ENCODE measurements around the gene CCSER1. TPM values are rescaled to one million over a fixed set of nuclear protein-coding genes. Genes with fewer than 3 reads are reported as not detected.
"Not testable (repeated sequence)": the region's sequence is repeated elsewhere in the genome, so short reads cannot be mapped to it uniquely, and the experiment has no call there.

CCSER1 gene
- total RNA-seq, 1 experiment from 2014 or later = 0.05 TPM

DNA sequence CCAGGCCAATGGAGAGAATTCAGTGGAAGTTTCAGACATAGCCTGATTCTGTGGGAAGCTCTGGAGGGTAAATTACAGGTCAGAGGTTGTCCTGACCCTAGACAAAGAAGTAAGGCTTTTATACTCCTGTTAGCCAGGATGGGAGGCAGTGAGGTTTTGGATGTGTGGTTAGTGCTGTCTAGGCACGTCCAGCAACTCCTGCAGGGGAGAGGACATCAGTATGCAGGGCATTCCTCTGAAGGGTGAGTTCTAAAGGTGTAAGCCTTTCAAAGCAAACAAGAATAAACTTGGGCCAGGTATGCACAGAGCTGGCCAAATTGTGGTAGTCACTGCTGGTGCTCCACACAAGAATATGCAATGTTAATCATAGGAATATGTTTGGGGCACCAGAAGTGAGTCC lies 562.5 kb downstream of the CCSER1 start:
- ChIA-PET POLR2A (no interaction called here), CTCF (no interaction called here)
- no peak overlapping the region for H3K4me3 ChIP-seq (ENCODE audit: low read depth in 2 of 2, low read length in 2 of 2)
- in situ Hi-C loops (cut with HindIII; ENCODE audit: low pct_unique_long_range_greater_than_20kb, low sequenced_read_pairs) = no loop called here
- DNase-seq (ENCODE audit: low read depth, low spot score) = no peak
- TF ChIP-seq TCF7L2 (IDR thresholded peaks at IDR 0.05; ENCODE audit: low read depth, low read length) (no peak), REST (IDR thresholded peaks at IDR 0.05; ENCODE audit: insufficient read depth in 1 of 2, low read depth in 2 of 2, low read length in 1 of 2) (no peak), SIN3A (IDR thresholded peaks at IDR 0.05; ENCODE audit: borderline replicate concordance, insufficient read depth, low read depth, low read length) (no peak), CTCF (IDR thresholded peaks at IDR 0.05) (no peak)
- no peaks in the 10 kb centered on the region for H3K27me3 ChIP-seq (ENCODE audit: control insufficient read depth, insufficient read depth, low read length)
- no peaks in the 10 kb centered on the region for H3K36me3 ChIP-seq (ENCODE audit: control insufficient read depth, insufficient read depth, low read length)
- ATAC-seq = no peak
- no peak overlapping the region for H3K27ac ChIP-seq (ENCODE audit: low read length)
- BruUV-seq (replicated peaks) = no TSS peak
- H3K4me1 ChIP-seq (ENCODE audit: control insufficient read depth, insufficient read depth, low read length) = no peaks in the 10 kb centered on the region
- intact Hi-C loops (cut with micrococcal nuclease; ENCODE audit: unreplicated experiment) = no loop called here
- H3K9me3 ChIP-seq (ENCODE audit: control insufficient read depth, insufficient read depth, low read depth, low read length) = no peaks in the 10 kb centered on the region

DNA sequence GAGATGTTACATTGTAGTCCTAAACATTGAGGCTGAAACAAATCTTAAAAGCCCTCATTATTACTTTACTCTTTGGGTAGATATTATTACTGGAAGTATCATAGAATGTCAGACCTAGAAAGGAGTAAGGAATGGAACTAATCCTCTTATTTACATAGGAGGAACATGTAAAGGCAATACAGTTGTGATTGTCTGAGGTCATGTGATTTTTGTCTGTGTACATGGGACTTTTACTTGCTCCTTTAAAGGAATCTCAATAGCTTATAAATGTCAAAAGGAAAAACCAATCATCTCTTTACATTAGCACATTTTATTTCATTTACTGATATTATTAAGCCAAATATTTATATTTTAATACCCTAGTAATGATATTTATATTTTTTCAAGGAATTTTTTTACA lies 568.2 kb downstream of the CCSER1 start:
- BruUV-seq (replicated peaks) = no TSS peak
- Histone ChIP-seq H3K4me3 (ENCODE audit: low read depth in 2 of 2, low read length in 2 of 2) (no peak overlapping the region), H3K27ac (ENCODE audit: low read length) (no peak overlapping the region), H3K27me3 (ENCODE audit: control insufficient read depth, insufficient read depth, low read length) (no peaks in the 10 kb centered on the region), H3K4me1 (ENCODE audit: control insufficient read depth, insufficient read depth, low read length) (no peaks in the 10 kb centered on the region), H3K9me3 (ENCODE audit: control insufficient read depth, insufficient read depth, low read depth, low read length) (no peaks in the 10 kb centered on the region), H3K36me3 (ENCODE audit: control insufficient read depth, insufficient read depth, low read length) (no peaks in the 10 kb centered on the region)
- POLR2A ChIA-PET = interaction anchor here (0.7 kb wide), 1 partner anchor 1412 kb away, joined by 11 read pairs; no protein-coding TSS in a partner anchor
- CTCF ChIA-PET = no interaction called here
- TF ChIP-seq POLR2AphosphoS5 (IDR thresholded peaks at IDR 0.05; ENCODE audit: low read depth, low read length) (no peak), REST (IDR thresholded peaks at IDR 0.05; ENCODE audit: insufficient read depth in 1 of 2, low read depth in 2 of 2, low read length in 1 of 2) (no peak), CTCF (IDR thresholded peaks at IDR 0.05) (no peak), SIN3A (IDR thresholded peaks at IDR 0.05; ENCODE audit: borderline replicate concordance, insufficient read depth, low read depth, low read length) (no peak), TCF7L2 (IDR thresholded peaks at IDR 0.05; ENCODE audit: low read depth, low read length) (no peak)
- DNase-seq (ENCODE audit: low read depth, low spot score) = no peak
- in situ Hi-C loops (cut with HindIII; ENCODE audit: low pct_unique_long_range_greater_than_20kb, low sequenced_read_pairs) = no loop called here
- intact Hi-C loops (cut with micrococcal nuclease; ENCODE audit: unreplicated experiment) = no loop called here
- no peak for ATAC-seq

- H3K9me3 ChIP-seq (ENCODE audit: control insufficient read depth, insufficient read depth, low read depth, low read length); H3K36me3 ChIP-seq (ENCODE audit: control insufficient read depth, insufficient read depth, low read length); in situ Hi-C loops (cut with HindIII; ENCODE audit: low pct_unique_long_range_greater_than_20kb, low sequenced_read_pairs); H3K27me3 ChIP-seq (ENCODE audit: control insufficient read depth, insufficient read depth, low read length); H3K4me3 ChIP-seq (ENCODE audit: low read depth in 2 of 2, low read length in 2 of 2); CTCF ChIA-PET; H3K27ac ChIP-seq (ENCODE audit: low read length); H3K4me1 ChIP-seq (ENCODE audit: control insufficient read depth, insufficient read depth, low read length); POLR2A ChIA-PET; DNase-seq (ENCODE audit: low read depth, low spot score); BruUV-seq (replicated peaks); intact Hi-C loops (cut with micrococcal nuclease; ENCODE audit: unreplicated experiment); ATAC-seq: not testable (repeated sequence)
Measured at GRCh38 chr4:90705501-90705900, 578.3 kb downstream of the CCSER1 start.
